Measurements from ENCODE around the gene CCDC38.

Gene CCDC38

DNA sequence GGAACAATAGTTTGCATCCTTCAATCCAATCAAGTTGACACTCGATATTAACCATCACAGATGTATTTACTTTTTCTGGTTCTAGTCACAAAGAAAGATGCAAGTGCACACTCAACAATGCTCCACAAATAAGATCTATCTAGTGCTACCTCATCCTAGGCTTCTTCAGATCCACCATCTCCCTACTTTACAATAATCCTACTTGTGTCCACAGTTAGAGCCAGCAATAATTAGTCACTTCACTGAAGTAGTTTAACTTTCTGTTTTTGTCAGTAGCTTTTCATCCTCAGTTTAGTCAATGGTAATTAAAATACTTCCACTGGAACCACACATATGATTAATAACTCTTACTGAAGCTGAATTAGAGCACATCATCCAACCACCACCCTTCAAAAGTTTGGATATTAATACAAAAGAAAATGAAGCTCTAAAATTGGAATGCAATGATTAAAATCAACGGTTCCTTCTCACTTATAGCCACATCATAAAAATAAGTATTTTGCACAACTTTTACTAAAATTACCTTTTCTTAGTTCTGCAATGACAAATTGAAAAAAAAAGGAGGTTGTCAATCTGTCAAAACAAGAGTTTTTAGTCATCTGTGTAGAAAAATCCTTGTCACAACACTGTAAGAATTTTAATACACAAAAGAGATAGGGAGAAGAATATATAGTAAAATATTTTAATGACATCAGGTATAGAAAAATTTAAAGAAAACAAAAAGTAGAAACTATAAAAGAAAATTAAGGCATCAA, 111.9 kb downstream of the CCDC38 start:
- no peak for DNase-seq

- DNase-seq, result no peak
These were observed 113.0 kb downstream of the CCDC38 start for GRCh38 chr12:95829395-95829794.

GRCh38 chr12:95820096-95820703, 122.2 kb downstream of the CCDC38 start:
- no peak for DNase-seq
